Measurements from ENCODE around the gene ARF3.

- no peak for TF ChIP-seq CTCF (CRISPR knock-in tag; IDR thresholded peaks at IDR 0.05)
- TF ChIP-seq SMAD3 (CRISPR knock-in tag; IDR thresholded peaks at IDR 0.05) = no peak
- peak; percentile 84; the same call in 1 of the 2 replicates for TF ChIP-seq PRDM10 (CRISPR knock-in tag; IDR thresholded peaks at IDR 0.05; ENCODE audit: low read depth)
- TF ChIP-seq TCF7 (IDR thresholded peaks at IDR 0.05; ENCODE audit: low read depth) = no peak
- no peak for TF ChIP-seq BRD4 (CRISPR knock-in tag; IDR thresholded peaks at IDR 0.05)
- no peak for TF ChIP-seq ZNF558 (CRISPR knock-in tag; IDR thresholded peaks at IDR 0.05; ENCODE audit: borderline replicate concordance)
- no peak for TF ChIP-seq ZNF639 (CRISPR knock-in tag; conservative IDR thresholded peaks at IDR 0.05)
- TF ChIP-seq ZNF3 (CRISPR knock-in tag; IDR thresholded peaks at IDR 0.05) = no peak
- TF ChIP-seq BRCA1 (CRISPR knock-in tag; IDR thresholded peaks at IDR 0.05) = no peak
- no peak for TF ChIP-seq SUZ12 (IDR thresholded peaks at IDR 0.05; ENCODE audit: low read depth, low read length)
- no peak for TF ChIP-seq ZNF232 (CRISPR knock-in tag; IDR thresholded peaks at IDR 0.05; ENCODE audit: borderline replicate concordance)
- no peak for TF ChIP-seq E2F5 (CRISPR knock-in tag; conservative IDR thresholded peaks at IDR 0.05)
- no peak for TF ChIP-seq ATF3 (CRISPR knock-in tag; IDR thresholded peaks at IDR 0.05)
Measured at GRCh38 chr12:48907245-48907644, 50.0 kb downstream of the ARF3 start.

Measured in HepG2 (cell line).